ENCODE measurements around the gene CFAP46. TPM values are rescaled to one million over a fixed set of nuclear protein-coding genes. Genes with fewer than 3 reads are reported as not detected.

CFAP46 gene
- total and polyA plus RNA-seq, 2 of the 8 experiments (the other 6 are each of a cell fraction or from before 2014, with no cell fraction given), result 2.6 to 4.8 TPM

- TF ChIP-seq SIN3A (conservative IDR thresholded peaks at IDR 0.05 in 1 of 2, IDR thresholded peaks at IDR 0.05 in 1 of 2; ENCODE audit: low read depth in 1 of 2, low read length in 2 of 2) (peak; percentile 86 to 97; a peak in 3 of 4 replicates), PHF8 (conservative IDR thresholded peaks at IDR 0.05; ENCODE audit: low read depth, low read length) (no peak), EGR1 (IDR thresholded peaks at IDR 0.05; ENCODE audit: borderline replicate concordance, low read depth, low read length) (peak; percentile 54; the same call in 1 of the 2 replicates), ASH2L (IDR thresholded peaks at IDR 0.05; ENCODE audit: low read length) (peak; percentile 42), GTF2F1 (IDR thresholded peaks at IDR 0.05; ENCODE audit: borderline replicate concordance, low read depth, low read length) (no peak), CTCF (IDR thresholded peaks at IDR 0.05; ENCODE audit: control extremely low read depth in 1 of 3, insufficient read depth in 1 of 3, low read depth in 1 of 3, low read length in 3 of 3) (0 out of 4 replicates have a peak, but pooled peaks of 1 of the 3 experiments have one; percentile 5)
These were observed at the start of gene CFAP46 (continued) for GRCh38 chr10:132942101-132943057.
